GM12873 (cell line): ENCODE measurements around the gene CALCOCO2.

Experiments used
- TF ChIP-seq, protein P1 (sequence below): IDR thresholded peaks from 2 replicates; pipeline ENCODE4 v1.5.1; 2012; ENCODE audit warnings: low read depth, mild to moderate bottlenecking, moderate library complexity, low read length, control low read depth; ENCODE audit not compliant: insufficient read depth; ENCODE audit errors: missing control alignments

The CALCOCO2 gene

GRCh38 chr17:48830840-48831548 is at the start of gene CALCOCO2:
Gene CALCOCO2, plus strand, starts transcription at chr17:48831035. Its CDS starts 10,673 bp downstream, at chr17:48841708.
- TF ChIP-seq, protein P1, sequence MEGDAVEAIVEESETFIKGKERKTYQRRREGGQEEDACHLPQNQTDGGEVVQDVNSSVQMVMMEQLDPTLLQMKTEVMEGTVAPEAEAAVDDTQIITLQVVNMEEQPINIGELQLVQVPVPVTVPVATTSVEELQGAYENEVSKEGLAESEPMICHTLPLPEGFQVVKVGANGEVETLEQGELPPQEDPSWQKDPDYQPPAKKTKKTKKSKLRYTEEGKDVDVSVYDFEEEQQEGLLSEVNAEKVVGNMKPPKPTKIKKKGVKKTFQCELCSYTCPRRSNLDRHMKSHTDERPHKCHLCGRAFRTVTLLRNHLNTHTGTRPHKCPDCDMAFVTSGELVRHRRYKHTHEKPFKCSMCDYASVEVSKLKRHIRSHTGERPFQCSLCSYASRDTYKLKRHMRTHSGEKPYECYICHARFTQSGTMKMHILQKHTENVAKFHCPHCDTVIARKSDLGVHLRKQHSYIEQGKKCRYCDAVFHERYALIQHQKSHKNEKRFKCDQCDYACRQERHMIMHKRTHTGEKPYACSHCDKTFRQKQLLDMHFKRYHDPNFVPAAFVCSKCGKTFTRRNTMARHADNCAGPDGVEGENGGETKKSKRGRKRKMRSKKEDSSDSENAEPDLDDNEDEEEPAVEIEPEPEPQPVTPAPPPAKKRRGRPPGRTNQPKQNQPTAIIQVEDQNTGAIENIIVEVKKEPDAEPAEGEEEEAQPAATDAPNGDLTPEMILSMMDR: peak; percentile 1

GRCh38 chr17:48787828-48788227 is 43.0 kb upstream of the CALCOCO2 start:
- TF ChIP-seq, protein P1: no peak

GRCh38 chr17:48790607-48791127 is 40.2 kb upstream of the CALCOCO2 start:
- TF ChIP-seq, protein P1: no peak

- TF ChIP-seq, protein P1: peak; percentile 67
These were observed 39.5 kb upstream of the CALCOCO2 start for GRCh38 chr17:48791128-48792032.

- TF ChIP-seq, protein P1: no peak
These were observed 38.6 kb upstream of the CALCOCO2 start for GRCh38 chr17:48792033-48792798.

- TF ChIP-seq, protein P1: no peak
These were observed 35.2 kb upstream of the CALCOCO2 start for GRCh38 chr17:48795444-48796162.
